COLO829 (cell line): ENCODE measurements around the gene KRT26.
"Not testable (repeated sequence)": the region's sequence is repeated elsewhere in the genome, so short reads cannot be mapped to it uniquely, and the experiment has no call there.

ENCODE experiments used
- DNase-seq: peaks from one replicate; pipeline ENCODE4 v3.0.0; 2012; ENCODE audit warnings: low spot score

The KRT26 gene

GRCh38 chr17:40772101-40772500 lies at the start of gene KRT26:
KRT26 (minus strand) TSS chr17:40772201; CDS start chr17:40772113, 88 bp downstream.
- no peak for DNase-seq

GRCh38 chr17:40821536-40821935 lies 49.5 kb upstream of the KRT26 start:
- DNase-seq = no peak

- DNase-seq = no peak
These were observed 48.3 kb upstream of the KRT26 start for GRCh38 chr17:40820228-40820838.

GRCh38 chr17:40819528-40820125 lies 47.6 kb upstream of the KRT26 start:
- DNase-seq = no peak

GRCh38 chr17:40818733-40819527 lies 46.9 kb upstream of the KRT26 start:
- DNase-seq = peak; percentile 71

GRCh38 chr17:40818343-40818732 lies 46.3 kb upstream of the KRT26 start:
- no peak for DNase-seq

- no peak for DNase-seq
These were observed 45.2 kb upstream of the KRT26 start for GRCh38 chr17:40817103-40817682.

GRCh38 chr17:40816569-40816968 lies 44.6 kb upstream of the KRT26 start:
- DNase-seq = no peak

- DNase-seq = no peak
These were observed 43.4 kb upstream of the KRT26 start for GRCh38 chr17:40815381-40815780.

- not testable (repeated sequence) for DNase-seq
These were observed 42.7 kb upstream of the KRT26 start for GRCh38 chr17:40814657-40815056.

- peak; percentile 79 for DNase-seq
These were observed 41.8 kb upstream of the KRT26 start for GRCh38 chr17:40813804-40814203.

GRCh38 chr17:40812639-40813038 lies 40.6 kb upstream of the KRT26 start:
- no peak for DNase-seq

GRCh38 chr17:40810494-40810893 lies 38.5 kb upstream of the KRT26 start:
- no peak for DNase-seq

- no peak for DNase-seq
These were observed 37.9 kb upstream of the KRT26 start for GRCh38 chr17:40809721-40810421.

GRCh38 chr17:40806131-40806530 lies 34.1 kb upstream of the KRT26 start:
- no peak for DNase-seq

GRCh38 chr17:40803617-40804082 lies 31.6 kb upstream of the KRT26 start:
- peak; percentile 58 for DNase-seq

- no peak for DNase-seq
These were observed 29.2 kb upstream of the KRT26 start for GRCh38 chr17:40801157-40801556.

GRCh38 chr17:40800381-40800780 lies 28.4 kb upstream of the KRT26 start:
- no peak for DNase-seq

GRCh38 chr17:40799859-40800258 lies 27.9 kb upstream of the KRT26 start, which contains the start of gene KRT28:
KRT28 (minus strand) TSS chr17:40799959; CDS start chr17:40799893, 66 bp downstream.
- DNase-seq = no peak

GRCh38 chr17:40796846-40797245 lies 24.8 kb upstream of the KRT26 start:
- no peak for DNase-seq

- DNase-seq = no peak
These were observed 23.1 kb upstream of the KRT26 start for GRCh38 chr17:40795019-40795667.
